ENCODE measurements around the gene GPR31.

The GPR31 gene

DNA sequence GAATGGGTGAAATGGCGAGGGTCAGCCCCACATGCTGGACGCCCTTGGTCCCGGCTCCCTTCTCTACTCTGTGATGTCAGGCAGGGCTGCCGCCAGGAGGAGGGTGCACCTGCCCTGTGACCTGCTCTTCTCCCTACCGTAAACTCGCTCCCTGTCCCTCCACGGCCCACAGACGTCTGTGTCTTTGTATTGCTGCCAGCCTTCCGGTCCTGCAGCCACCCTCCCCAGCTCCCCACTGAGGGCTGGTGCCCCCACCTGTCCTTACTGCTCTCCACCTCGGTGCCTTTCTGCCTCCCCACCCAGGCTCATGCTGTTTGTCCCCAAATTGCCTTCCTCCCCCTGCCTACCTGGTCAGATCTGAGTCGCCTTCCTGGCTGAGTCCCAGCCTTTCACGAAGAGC, 38.9 kb downstream of the GPR31 start:
- DNase-seq (ENCODE audit: low read depth), result no peak

GRCh38 chr6:167118006-167118405, 39.8 kb downstream of the GPR31 start:
- DNase-seq (ENCODE audit: low read depth), result no peak

DNA sequence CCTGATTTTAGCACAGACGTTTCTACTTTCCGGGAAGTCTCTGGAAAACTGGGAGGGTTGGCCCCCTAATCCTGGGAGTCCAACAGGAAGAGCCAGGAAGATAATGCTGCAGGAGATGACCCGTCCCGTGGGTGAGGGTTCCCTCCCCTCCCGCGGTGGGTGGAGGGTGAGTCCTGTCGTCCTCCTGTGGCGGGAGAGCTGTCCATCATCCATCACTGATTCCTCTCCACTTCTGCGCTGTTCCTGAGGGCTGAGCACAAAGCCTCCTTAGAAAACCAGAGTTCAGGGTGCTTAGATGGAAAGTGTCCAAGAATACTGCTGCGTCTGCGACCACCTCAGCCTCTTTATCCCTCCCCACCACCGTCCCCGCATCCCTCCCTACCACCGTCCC, 40.9 kb downstream of the GPR31 start:
- no peak for DNase-seq (ENCODE audit: low read depth)

GRCh38 chr6:167116109-167116837, 41.5 kb downstream of the GPR31 start:
- DNase-seq (ENCODE audit: low read depth), result no peak

GRCh38 chr6:167115054-167115453, 42.7 kb downstream of the GPR31 start:
- DNase-seq (ENCODE audit: low read depth), result no peak

DNA sequence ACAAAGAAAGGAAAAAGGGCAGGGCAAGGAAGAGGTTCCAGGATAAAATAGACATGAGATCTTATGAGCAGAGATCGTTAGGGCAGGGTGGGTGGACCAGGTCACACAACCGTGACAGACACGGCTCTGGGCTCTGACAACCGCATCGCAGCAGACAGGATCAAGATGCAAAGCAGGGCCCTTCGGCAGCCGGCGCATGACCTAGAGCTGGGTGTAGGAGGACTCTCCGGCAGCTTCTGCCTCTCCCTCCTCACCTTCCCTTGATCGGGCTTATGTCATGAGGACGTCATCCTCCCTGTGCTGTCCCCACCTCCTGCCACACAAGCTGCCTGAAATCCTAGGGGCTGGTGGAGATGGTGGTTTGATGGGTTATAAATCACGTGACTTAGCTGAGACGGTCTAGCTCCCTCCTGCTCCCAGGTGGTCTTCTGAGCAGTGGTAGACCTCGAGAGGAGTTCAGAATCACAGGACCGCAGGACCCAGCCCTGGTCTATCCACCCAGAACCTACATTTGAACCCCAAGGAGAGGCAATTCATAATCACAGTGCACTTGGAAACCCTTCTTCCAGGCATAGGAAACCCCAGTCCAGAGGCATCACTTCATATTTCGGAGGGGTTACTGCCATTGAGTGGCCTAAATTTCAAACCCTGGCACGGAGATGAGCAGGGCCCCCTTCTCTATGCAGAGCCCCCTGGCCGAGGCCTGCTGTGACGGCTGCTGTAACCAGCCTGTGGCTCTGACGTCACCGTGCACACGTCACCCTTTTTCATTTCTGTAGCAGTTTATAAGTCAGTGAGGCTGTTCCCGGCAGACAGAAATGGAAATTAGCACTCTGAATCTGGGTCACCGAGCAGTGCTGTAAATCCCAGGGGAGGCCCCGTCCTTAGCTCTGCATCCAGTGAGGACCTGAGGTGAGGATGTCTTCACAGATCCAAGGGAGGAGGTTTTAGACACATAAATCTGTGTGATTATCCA, 43.6 kb downstream of the GPR31 start:
- DNase-seq (ENCODE audit: low read depth), result no peak

DNA sequence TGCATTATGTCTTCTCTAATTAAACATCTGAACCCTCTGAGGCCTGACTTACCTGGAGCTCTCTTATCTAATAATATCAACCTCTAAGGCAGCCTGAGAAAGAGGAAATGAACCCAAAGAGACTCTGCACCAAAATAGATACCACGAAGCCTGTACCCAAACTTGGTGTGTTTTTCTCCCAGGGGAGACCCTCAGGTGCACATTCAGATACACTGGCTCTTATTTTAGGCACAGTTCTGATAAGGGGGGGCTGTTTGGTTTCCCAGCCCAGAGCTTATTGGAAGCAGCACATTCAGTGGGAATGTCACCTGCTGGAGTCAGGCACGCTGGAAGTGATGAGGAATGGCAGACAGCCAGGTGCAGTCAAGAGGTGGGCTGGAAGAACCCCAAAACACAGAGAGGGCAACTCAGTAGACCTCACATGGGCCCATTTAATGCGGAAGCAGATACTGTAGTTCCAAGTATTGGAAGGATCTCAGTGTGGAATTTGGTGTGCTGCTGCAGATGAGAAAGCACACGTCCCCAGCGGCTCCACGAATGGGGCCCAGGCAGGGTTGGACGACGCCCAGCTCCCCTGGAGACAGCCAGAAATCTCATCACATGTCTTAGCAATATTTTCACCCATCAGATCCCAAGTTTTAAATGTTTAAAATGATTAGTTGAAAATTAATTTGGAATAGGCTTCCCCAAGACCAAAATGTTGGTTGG, 44.6 kb downstream of the GPR31 start:
- DNase-seq (ENCODE audit: low read depth), result no peak

- no peak for DNase-seq (ENCODE audit: low read depth)
Observed at GRCh38 chr6:167112421-167112820, 45.4 kb downstream of the GPR31 start.

GRCh38 chr6:167111597-167111996, 46.2 kb downstream of the GPR31 start:
- no peak for DNase-seq (ENCODE audit: low read depth)

- DNase-seq (ENCODE audit: low read depth), result no peak
Observed at GRCh38 chr6:167109651-167110050, 48.1 kb downstream of the GPR31 start.

DNA sequence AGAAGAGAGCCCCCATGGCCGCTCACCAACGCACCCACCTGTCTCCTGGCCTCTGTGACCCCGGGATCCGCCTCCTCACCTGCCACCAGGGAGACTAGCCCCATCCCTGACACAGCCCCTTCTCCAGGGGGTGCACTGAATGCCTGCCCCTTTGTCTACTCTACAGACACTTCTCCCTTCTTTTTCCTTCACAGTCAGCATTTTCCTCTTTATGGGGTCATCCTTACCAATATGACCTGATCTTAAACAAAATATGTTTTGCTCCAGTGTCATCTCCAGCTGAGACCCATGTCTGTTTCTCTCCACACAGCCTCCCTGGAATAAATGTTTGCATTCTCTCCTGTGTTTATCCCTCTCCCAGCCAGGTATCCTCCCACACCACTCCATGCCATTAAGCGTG, 49.5 kb downstream of the GPR31 start:
- no peak for DNase-seq (ENCODE audit: low read depth)

DNA sequence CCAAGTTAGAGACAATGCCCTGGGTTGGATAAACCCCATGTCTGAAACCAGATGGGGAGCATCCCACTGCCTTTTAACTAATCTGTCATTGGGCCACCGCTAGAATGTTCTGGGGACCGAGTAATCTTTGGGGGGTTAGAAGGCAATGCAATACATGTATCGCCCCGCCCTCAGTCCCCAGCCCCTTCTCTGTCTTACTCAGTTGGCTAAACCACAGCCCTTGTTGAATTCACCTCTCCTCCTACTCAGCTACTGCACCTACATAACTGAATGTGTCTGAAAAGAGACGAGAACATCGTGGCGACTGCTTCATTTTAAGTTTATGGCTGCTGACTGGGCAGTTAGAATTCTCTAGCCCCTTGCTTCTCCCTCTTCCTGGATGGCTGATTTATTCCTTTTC, 50.0 kb downstream of the GPR31 start:
- no peak for DNase-seq (ENCODE audit: low read depth)

DNA sequence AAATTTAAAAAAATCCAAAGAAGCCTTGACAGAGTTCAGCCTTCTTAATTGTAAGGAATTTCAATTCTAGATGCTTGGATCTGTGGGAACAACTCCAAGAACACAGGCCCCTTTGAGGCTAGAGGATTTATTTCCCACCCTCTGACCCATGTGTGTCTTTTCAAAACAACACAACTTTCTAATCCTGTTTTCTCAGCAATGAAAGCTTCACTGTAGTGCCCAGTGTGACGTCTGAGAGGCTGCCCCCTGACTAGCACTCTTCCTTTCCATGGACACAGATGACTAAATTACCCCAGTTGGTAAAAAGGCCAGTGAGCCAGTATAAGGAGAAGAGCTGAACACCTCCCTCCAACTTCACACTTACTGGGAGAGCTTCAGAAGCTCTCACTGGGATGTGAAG, 51.4 kb downstream of the GPR31 start:
- no peak for DNase-seq (ENCODE audit: low read depth)
